NCI-H2227 treated with DMSO at 0.1 percent for 48 hours (cell line): ENCODE data around the gene GRAMD4.

Experiments used
- DNase-seq: peaks from one replicate; lab custom pipeline; 2025; lab: John Stamatoyannopoulos, UW

GRAMD4 gene

GRCh38 chr22:46725096-46725495, 104.9 kb downstream of the GRAMD4 start:
- no peak for DNase-seq

- DNase-seq = no peak
Observed at GRCh38 chr22:46726066-46726985, 106.1 kb downstream of the GRAMD4 start.

GRCh38 chr22:46726986-46727317, 106.8 kb downstream of the GRAMD4 start:
- DNase-seq = no peak

- DNase-seq = no peak
Observed at GRCh38 chr22:46727813-46728364, 107.7 kb downstream of the GRAMD4 start.

- no peak for DNase-seq
Observed at GRCh38 chr22:46728470-46728869, 108.3 kb downstream of the GRAMD4 start.
